Calu3 (cell line): ENCODE results near the gene CYSTM1. TPM values are rescaled to one million over a fixed set of nuclear protein-coding genes. Genes with fewer than 3 reads are reported as not detected.

ENCODE experiments used
- BruUV-seq: library from RNA; stranded (reverse); fragments of 400-500 nt; replicated peaks from 2 replicates; lab custom pipeline; 2021; lab: Mats Ljungman, UMichigan
- CTCF ChIA-PET: fragments of 300-600 bp; sonication (Branson Sonifier 250); formaldehyde crosslinking; loops from one replicate; lab custom pipeline; 2022; ENCODE audit warnings: antibody characterized with exemption; lab: Charles Lee
- DNase-seq: peaks from one replicate; pipeline ENCODE4 v3.0.0; 2022
- H3K27ac Mint-ChIP-seq: one replicate; pipeline ENCODE4 v1.8.0; 2022; ENCODE audit warnings: mixed read lengths; ENCODE audit not compliant: unreplicated experiment
- H3K27me3 Mint-ChIP-seq: one replicate; pipeline ENCODE4 v1.8.0; 2022; ENCODE audit warnings: mixed read lengths; ENCODE audit not compliant: unreplicated experiment
- H3K36me3 Mint-ChIP-seq: one replicate; pipeline ENCODE4 v1.8.0; 2022; ENCODE audit warnings: mild to moderate bottlenecking, moderate library complexity, mixed read lengths; ENCODE audit not compliant: insufficient read depth, unreplicated experiment
- H3K4me1 Mint-ChIP-seq: one replicate; pipeline ENCODE4 v1.8.0; 2022; ENCODE audit warnings: mild to moderate bottlenecking, low read depth, mixed read lengths; ENCODE audit not compliant: unreplicated experiment
- H3K4me3 Mint-ChIP-seq: one replicate; pipeline ENCODE4 v1.8.0; 2022; ENCODE audit warnings: mild to moderate bottlenecking, low read depth, moderate library complexity, mixed read lengths; ENCODE audit not compliant: unreplicated experiment
- H3K9me3 Mint-ChIP-seq: one replicate; pipeline ENCODE4 v1.8.0; 2022; ENCODE audit warnings: low read depth, mixed read lengths; ENCODE audit not compliant: unreplicated experiment
- CTCF ChIP-seq: fragments of 200-600 bp; IDR thresholded peaks from one replicate; pipeline ENCODE4 v1.8.0; 2022; ENCODE audit warnings: antibody characterized with exemption; ENCODE audit not compliant: unreplicated experiment
- intact Hi-C: fragments of 100-400 bp; cut with micrococcal nuclease; formaldehyde crosslinking; loops from one replicate; pipeline ENCODE4 v1.10.0; 2022; ENCODE audit not compliant: unreplicated experiment
- total RNA-seq: library from RNA; stranded (reverse); gene quantifications from 2 replicates; pipeline ENCODE4 v1.2.3, GENCODE V29; 2022

The CYSTM1 gene
- total RNA-seq, 1 experiment from 2014 or later = 198 TPM

GRCh38 chr5:140242099-140242498, 67.1 kb downstream of the CYSTM1 start:
- intact Hi-C loops = no loop called here
- no peak overlapping the region for H3K27ac Mint-ChIP-seq
- no TSS peak for BruUV-seq

GRCh38 chr5:140242890-140243585, 68.0 kb downstream of the CYSTM1 start:
- TF ChIP-seq CTCF = no peak
- intact Hi-C loops = no loop called here
- BruUV-seq = no TSS peak
- H3K9me3 Mint-ChIP-seq = no peaks in the 10 kb centered on the region
- peaks cover 31% of the 10 kb centered on the region for H3K4me1 Mint-ChIP-seq
- no peak overlapping the region for H3K27ac Mint-ChIP-seq
- H3K36me3 Mint-ChIP-seq = peaks cover 61% of the 10 kb centered on the region
- H3K4me3 Mint-ChIP-seq = no peak overlapping the region
- no peak for DNase-seq
- H3K27me3 Mint-ChIP-seq = no peaks in the 10 kb centered on the region
- CTCF ChIA-PET = interaction anchor here (1.2 to 8.5 kb wide), 4 partner anchors 18 to 109 kb away, joined by 3 to 169 read pairs (median 20); partner anchors contain the start of gene HBEGF

More at GRCh38 chr5:140242099-140242498, 67.1 kb downstream of the CYSTM1 start:
- H3K9me3 Mint-ChIP-seq = no peaks in the 10 kb centered on the region
- no peak for TF ChIP-seq CTCF
- peaks cover 58% of the 10 kb centered on the region for H3K36me3 Mint-ChIP-seq
- CTCF ChIA-PET = interaction anchor here (1.7 to 8.5 kb wide), 2 partner anchors 19 to 104 kb away, joined by 5 to 169 read pairs; partner anchors contain the start of gene HBEGF
- no peak overlapping the region for H3K4me3 Mint-ChIP-seq
- no peak for DNase-seq
- H3K27me3 Mint-ChIP-seq = no peaks in the 10 kb centered on the region
- peaks cover 31% of the 10 kb centered on the region for H3K4me1 Mint-ChIP-seq

DNA sequence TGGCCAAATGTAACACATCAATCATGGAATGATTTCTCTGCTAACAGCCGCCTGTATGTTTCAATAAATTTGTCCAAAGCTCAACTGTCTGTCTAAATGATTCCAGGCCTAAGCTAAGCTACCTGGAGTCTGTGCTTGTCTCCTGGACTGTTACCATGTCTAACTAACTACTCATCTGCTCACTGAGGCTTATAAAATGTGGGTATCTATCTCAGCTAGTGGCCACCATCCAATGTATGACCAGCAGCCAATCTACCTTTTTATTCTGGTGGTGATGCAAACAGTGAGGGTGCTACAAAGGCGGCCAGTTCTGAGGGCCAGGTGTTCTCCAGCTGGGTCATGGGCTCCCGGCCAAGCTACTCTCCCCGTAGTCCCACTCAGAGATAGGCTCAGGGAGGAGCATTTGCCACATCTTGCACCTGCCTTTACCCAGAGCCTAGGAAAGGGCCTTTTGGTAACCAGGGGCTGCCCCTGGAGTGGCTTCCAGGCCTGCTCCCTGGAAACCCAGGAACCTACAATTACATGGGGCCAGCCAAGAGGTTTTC, 68.8 kb downstream of the CYSTM1 start:
- CTCF ChIA-PET = interaction anchor here (0.6 to 8.5 kb wide), 21 partner anchors 8 to 148 kb away, joined by 3 to 169 read pairs (median 5); partner anchors contain the start of gene HBEGF
- no peak overlapping the region for H3K4me3 Mint-ChIP-seq
- TF ChIP-seq CTCF = no peak

GRCh38 chr5:140244525-140245025, 69.6 kb downstream of the CYSTM1 start:
- no TSS peak for BruUV-seq
- peaks cover 63% of the 10 kb centered on the region for H3K36me3 Mint-ChIP-seq
- DNase-seq = peak; percentile 92
- peaks cover 31% of the 10 kb centered on the region for H3K4me1 Mint-ChIP-seq
- intact Hi-C loops = loop anchor here (1.0 kb wide), 3 partner anchors 102 to 113 kb away; partner anchors contain the start of gene HBEGF
- H3K27me3 Mint-ChIP-seq = no peaks in the 10 kb centered on the region
- peak; percentile 83 for TF ChIP-seq CTCF
- H3K4me3 Mint-ChIP-seq = no peak overlapping the region
- no peaks in the 10 kb centered on the region for H3K9me3 Mint-ChIP-seq
- CTCF ChIA-PET = interaction anchor here (0.6 to 8.5 kb wide), 17 partner anchors 9 to 148 kb away, joined by 3 to 169 read pairs (median 5); partner anchors contain the start of gene HBEGF
- peak overlapping the region; percentile 67 for H3K27ac Mint-ChIP-seq

More for the DNA sequence above, 68.8 kb downstream of the CYSTM1 start:
- BruUV-seq = no TSS peak
- DNase-seq = no peak
- H3K4me1 Mint-ChIP-seq = peaks cover 31% of the 10 kb centered on the region
- intact Hi-C loops = loop anchor here (1.0 kb wide), 3 partner anchors 103 to 114 kb away; partner anchors contain the start of gene HBEGF
- no peak overlapping the region for H3K27ac Mint-ChIP-seq
- peaks cover 61% of the 10 kb centered on the region for H3K36me3 Mint-ChIP-seq
- H3K27me3 Mint-ChIP-seq = no peaks in the 10 kb centered on the region
- H3K9me3 Mint-ChIP-seq = no peaks in the 10 kb centered on the region
